Daoy (cell line): ENCODE data around the gene F3. TPM values are rescaled to one million over a fixed set of nuclear protein-coding genes. Genes with fewer than 3 reads are reported as not detected.

Source experiments
- DNase-seq: peaks from one replicate; pipeline ENCODE4 v3.0.0-alpha.2; 2015; ENCODE audit warnings: low read depth
- total RNA-seq: library from RNA; depleted of rRNA; stranded (reverse); fragments of >200 nt; shearing (Covaris generic); gene quantifications from 2 replicates; pipeline ENCODE4 v1.2.3, GENCODE V29; 2014

F3 gene
- total RNA-seq, 1 experiment from 2014 or later, result 96.7 TPM

- peak; percentile 43 for DNase-seq
Observed at GRCh38 chr1:94552071-94552586, 10.6 kb upstream of the F3 start.

DNA sequence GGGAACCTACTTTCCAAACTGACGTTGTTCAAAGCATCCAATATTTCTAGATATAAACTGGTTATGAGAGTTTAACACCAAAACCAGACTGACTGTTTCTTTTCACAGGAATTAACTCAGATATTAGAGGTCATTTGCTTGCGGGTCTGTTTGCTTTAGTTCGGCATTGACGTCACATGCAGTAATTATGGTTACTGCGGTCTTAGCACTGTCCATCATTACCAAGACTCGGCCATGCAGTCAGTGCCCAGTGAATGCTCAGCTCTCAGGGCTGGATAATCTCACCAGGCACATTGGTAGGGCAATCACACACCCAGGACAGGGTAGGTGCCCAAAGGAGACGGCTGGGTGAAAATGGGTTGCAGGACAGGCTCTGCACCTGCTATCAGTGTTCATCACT, 9.9 kb upstream of the F3 start:
- DNase-seq, result no peak

GRCh38 chr1:94550800-94551241, 9.3 kb upstream of the F3 start:
- DNase-seq, result no peak

DNA sequence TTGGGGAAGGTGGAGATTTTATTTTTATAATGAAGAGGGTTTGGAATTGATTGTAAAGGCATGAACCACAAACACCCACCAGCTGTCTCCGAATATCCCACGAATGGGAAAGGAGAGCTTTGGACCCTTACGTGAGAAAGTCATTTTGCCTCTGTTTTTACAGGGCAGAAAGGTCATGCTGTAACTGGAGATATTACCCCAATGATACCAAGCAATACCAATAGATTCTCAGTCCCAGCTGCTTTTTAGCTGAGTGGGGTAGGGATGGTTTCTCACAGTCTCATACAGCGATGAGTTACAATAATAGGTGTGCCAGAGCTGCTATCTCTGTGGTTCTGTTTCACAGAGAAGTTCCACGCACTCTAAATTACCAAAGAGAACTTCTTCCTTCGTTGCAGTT, 8.8 kb upstream of the F3 start:
- DNase-seq, result no peak

GRCh38 chr1:94549706-94550105, 8.1 kb upstream of the F3 start:
- no peak for DNase-seq

- DNase-seq, result peak; percentile 72
Observed at GRCh38 chr1:94544706-94545490, 3.3 kb upstream of the F3 start.

DNA sequence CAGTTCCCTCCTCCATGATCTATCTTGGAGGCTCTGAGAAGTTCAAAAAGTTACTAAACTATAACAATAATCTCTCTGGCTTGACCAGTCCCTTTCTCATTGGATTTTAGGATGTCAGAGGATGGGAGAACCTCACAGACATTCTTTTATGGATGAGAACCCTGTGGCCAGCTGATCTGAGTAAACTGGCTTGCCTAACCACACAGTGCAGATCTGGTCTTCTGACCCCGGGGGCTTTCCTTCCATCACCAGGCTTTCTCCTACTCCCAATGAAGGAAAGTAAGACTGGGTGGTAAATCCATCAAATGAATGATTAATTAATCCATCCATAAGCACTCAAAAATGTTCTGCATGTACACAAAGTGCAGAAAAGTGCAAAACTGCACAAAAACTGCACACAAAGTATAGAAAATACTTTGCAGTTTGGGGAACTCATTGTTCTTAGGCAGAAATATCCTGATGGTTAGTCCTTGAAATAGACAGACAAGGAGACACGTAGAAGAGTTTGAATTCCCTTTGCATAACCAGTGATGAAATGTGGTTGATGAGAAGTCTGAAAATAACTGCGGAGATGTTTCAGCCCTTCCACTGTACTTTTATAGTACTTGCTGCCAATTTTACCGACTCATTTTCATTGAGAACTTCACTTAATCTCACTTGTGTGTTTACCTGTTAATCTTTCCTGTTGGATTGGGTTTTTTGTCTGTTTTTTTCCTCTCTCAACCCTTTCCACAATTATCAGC, 2.5 kb upstream of the F3 start:
- no peak for DNase-seq

GRCh38 chr1:94543001-94543400, 1.4 kb upstream of the F3 start:
- peak; percentile 69 for DNase-seq

- peak; percentile 56 for DNase-seq
Observed at GRCh38 chr1:94542088-94542870, 720 bp upstream of the F3 start.

DNA sequence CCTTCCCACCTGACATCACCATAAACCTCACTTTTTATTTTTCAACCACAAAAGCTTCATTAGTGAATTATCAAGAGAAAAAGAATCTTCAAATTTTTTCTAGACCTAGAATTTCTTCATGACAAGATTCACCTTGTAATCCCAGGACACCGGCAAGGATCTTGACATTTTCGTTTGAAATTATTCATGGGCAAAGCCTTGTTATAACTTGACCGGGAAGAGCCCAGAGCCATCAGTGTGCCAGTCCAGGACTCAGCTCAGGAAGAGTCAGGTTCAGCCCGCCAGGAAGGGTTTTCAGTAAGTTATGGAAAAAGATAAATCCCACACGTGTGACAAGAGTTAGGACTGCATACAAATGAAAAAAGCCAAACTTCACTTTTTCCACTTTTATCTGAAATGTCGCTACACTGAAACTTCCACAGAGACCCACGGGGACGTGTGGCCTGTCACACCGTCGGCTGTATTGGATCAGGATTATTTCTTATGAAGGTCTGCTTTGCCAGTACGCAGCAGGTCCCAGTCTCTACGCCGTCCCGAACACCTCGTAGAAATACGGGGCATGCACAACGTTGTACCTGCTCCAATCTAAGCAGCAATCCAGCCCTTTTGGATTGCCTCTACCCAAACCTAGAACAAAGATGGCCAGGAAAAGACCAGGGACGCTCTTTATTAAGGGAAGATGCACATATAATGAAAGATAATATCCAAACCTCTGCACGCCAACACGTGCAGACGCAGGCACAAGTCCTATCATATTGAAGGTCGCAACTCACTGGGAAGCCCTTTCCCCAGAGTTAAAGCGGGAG, 916 bp downstream of the F3 start:
- peak; percentile 50 for DNase-seq

DNA sequence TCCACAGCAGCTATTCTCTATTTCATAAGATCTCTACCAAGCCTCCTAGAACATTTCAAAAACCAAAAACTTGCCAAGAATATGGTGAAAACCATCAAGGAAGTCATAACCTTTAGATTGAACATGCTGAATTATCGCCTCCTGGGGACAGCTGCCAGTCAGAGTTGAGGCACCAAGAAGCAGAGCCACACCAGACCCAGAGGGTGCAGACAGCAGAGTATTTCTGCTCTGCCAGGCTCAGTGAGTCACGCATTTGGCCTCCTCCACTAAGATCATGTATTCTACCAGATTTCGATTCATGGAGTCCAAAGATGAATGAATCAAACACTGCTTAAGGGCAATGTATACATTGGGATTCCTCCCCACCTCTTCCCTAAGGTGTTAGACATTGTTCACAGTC, 2.1 kb downstream of the F3 start:
- DNase-seq, result peak; percentile 82

GRCh38 chr1:94538243-94538827, 3.2 kb downstream of the F3 start:
- DNase-seq, result no peak

GRCh38 chr1:94537254-94537653, 4.3 kb downstream of the F3 start:
- no peak for DNase-seq

DNA sequence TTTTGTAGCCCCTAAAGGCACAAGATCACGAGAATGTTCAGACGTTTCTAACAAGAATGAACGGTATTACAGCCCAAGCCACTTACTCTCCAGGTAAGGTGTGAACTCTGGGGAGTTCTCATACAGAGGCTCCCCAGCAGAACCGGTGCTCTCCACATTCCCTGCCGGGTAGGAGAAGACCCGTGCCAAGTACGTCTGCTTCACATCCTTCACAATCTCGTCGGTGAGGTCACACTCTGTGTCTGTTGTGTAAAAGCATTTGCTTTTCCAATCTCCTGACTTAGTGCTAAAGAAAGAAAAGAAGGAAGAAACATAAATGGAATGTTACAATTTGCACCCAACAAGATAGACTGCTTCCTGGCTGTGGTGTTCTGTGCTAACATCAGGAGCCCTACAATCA, 5.7 kb downstream of the F3 start:
- no peak for DNase-seq

GRCh38 chr1:94535095-94535494, 6.5 kb downstream of the F3 start:
- no peak for DNase-seq

DNA sequence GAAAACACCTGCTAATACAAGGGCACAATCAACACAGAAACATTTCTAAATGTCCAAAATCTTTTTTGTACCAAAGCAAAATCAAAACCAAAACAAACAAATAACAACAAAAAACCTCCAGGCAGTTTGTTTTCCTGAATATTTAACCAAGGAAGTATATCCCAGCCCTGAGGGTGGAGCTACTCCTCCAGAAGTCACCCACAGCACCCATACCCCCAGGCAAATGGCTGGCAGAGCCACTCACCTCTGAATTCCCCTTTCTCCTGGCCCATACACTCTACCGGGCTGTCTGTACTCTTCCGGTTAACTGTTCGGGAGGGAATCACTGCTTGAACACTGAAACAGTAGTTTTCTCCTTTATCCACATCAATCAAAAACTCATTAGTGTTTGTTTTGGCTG, 9.5 kb downstream of the F3 start:
- no peak for DNase-seq

- DNase-seq, result no peak
Observed at GRCh38 chr1:94531664-94532063, 9.9 kb downstream of the F3 start.

DNA sequence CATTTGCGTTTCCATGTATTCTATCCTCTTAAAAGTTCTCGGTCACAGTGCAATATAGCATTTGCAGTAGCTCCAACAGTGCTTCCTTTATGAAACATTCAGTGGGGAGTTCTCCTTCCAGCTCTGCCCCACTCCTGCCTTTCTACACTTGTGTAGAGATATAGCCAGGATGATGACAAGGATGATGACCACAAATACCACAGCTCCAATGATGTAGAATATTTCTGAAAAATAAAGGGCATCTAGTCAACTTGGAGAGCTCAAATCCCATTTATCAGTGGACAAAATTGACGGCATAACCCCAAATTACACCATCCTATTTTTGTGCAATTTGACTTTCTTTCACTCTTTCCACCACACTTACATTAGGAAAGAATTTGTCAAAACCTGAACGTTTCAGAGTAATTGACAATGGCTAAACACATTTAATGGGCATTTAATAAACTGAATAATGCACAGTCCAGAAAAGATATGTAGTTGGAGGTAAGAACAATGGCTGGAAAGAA, 11.1 kb downstream of the F3 start:
- no peak for DNase-seq

DNA sequence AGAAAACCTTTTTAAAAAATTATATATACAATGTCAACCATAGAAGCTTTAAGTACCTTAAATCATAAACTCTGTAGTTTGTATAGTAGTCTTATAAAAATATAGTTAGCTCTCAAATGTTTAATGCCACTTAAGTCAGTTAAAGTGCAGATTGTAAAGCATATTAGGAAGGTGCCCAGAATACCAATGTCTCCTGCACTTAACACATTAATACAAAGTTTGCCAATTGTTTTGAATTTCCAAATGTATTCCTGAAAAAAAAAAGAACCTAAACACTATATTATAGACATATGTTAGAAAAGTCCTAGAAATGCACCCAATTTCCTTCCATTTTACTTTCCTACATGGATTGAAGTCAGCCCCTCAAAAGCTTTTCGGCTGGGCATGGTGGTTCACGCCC, 12.1 kb downstream of the F3 start:
- no peak for DNase-seq

DNA sequence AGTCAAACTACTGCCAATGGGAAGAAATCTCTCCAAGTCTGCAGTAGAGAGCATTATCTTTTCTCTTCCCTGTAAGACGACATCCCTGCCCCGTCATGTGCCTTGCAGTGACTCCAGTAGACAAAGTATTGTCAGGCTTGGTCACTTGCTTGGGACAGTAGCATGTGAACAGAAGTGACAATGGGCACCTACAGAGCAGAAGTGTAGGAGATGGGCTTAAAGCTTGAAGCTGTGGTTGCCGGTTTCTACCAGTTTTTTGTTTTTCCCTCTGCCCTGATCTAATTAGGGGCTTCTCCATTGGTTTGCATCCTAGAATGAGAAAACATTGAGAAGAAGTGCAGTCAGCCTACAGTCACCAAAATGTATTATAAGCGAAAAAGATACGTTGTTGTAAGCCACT, 12.7 kb downstream of the F3 start:
- no peak for DNase-seq

- no peak for DNase-seq
Observed at GRCh38 chr1:94528299-94528698, 13.3 kb downstream of the F3 start.
